GM23248 (cell line): ENCODE results near the gene CLIC4. TPM values are rescaled to one million over a fixed set of nuclear protein-coding genes. Genes with fewer than 3 reads are reported as not detected.

Experiments used
- DNase-seq: peaks from one replicate; pipeline ENCODE4 v3.0.0-alpha.2; 2015
- H2AFZ ChIP-seq: fragments of 200-600 bp; sonication (generic); 2 replicates; pipeline ENCODE4 v1.6.1; 2016; ENCODE audit warnings: antibody characterized with exemption
- H3F3A ChIP-seq: fragments of 200-600 bp; sonication (generic); 2 replicates; pipeline ENCODE4 v1.6.1; 2016; ENCODE audit warnings: mild to moderate bottlenecking, antibody characterized with exemption, mixed run types; ENCODE audit not compliant: insufficient read depth
- H3K27ac ChIP-seq: fragments of 200-600 bp; sonication (generic); 2 replicates; pipeline ENCODE4 v1.5.1; 2016; ENCODE audit warnings: mild to moderate bottlenecking
- H3K27me3 ChIP-seq: fragments of 200-600 bp; sonication (generic); replicated peaks from 2 replicates; pipeline ENCODE4 v1.6.1; 2016; ENCODE audit warnings: mild to moderate bottlenecking; ENCODE audit not compliant: insufficient read depth
- H3K36me3 ChIP-seq: fragments of 200-600 bp; sonication (generic); 2 replicates; pipeline ENCODE4 v1.6.1; 2016; ENCODE audit warnings: low read depth, mild to moderate bottlenecking
- H3K4me1 ChIP-seq: fragments of 200-600 bp; sonication (generic); 2 replicates; pipeline ENCODE4 v1.6.1; 2016; ENCODE audit warnings: mild to moderate bottlenecking; ENCODE audit not compliant: insufficient read depth
- H3K4me2 ChIP-seq: fragments of 200-600 bp; sonication (generic); one replicate; pipeline ENCODE4 v1.6.1; 2016; ENCODE audit warnings: mild to moderate bottlenecking; ENCODE audit not compliant: unreplicated experiment
- H3K4me3 ChIP-seq: fragments of 200-600 bp; sonication (generic); 2 replicates; pipeline ENCODE4 v1.5.1; 2016; ENCODE audit warnings: mild to moderate bottlenecking
- H3K79me2 ChIP-seq: fragments of 200-600 bp; sonication (generic); 2 replicates; pipeline ENCODE4 v1.6.1; 2016; ENCODE audit warnings: mild to moderate bottlenecking; ENCODE audit not compliant: insufficient read depth
- H3K9ac ChIP-seq: fragments of 200-600 bp; sonication (generic); 2 replicates; pipeline ENCODE4 v1.6.1; 2016; ENCODE audit warnings: mild to moderate bottlenecking
- H3K9me2 ChIP-seq: fragments of 200-600 bp; sonication (generic); 2 replicates; pipeline ENCODE4 v1.6.1; 2016; ENCODE audit warnings: mixed run types, mild to moderate bottlenecking, moderate library complexity; ENCODE audit not compliant: insufficient read depth
- H3K9me3 ChIP-seq: fragments of 200-600 bp; sonication (generic); one replicate; pipeline ENCODE4 v1.6.1; 2017; ENCODE audit warnings: low read depth
- H4K20me1 ChIP-seq: fragments of 200-600 bp; sonication (generic); 2 replicates; pipeline ENCODE4 v1.6.0; 2016; ENCODE audit not compliant: insufficient read depth
- EZH2 ChIP-seq: fragments of 200-600 bp; sonication (generic); IDR thresholded peaks from 2 replicates; pipeline ENCODE4 v1.6.1; 2018; ENCODE audit warnings: antibody characterized with exemption, mild to moderate bottlenecking; ENCODE audit not compliant: insufficient read depth, poor library complexity, severe bottlenecking
- EZH2phosphoT487 ChIP-seq: fragments of 200-600 bp; sonication (generic); IDR thresholded peaks from 2 replicates; pipeline ENCODE4 v1.6.1; 2018; ENCODE audit warnings: antibody characterized with exemption, moderate library complexity, mild to moderate bottlenecking, low read depth; ENCODE audit not compliant: insufficient read depth
- WGBS, 2 experiments: methylation state at CpG; one replicate each; pipeline ENCODE4 v1.1.6; 2015 to 2017; ENCODE audit warnings: low lambda C conversion rate in 2 of 2, low coverage in 1 of 2; ENCODE audit errors: missing lambda C conversion rate in 2 of 2; 5-methylcytosine and 5-hydroxymethylcytosine counted together
- in situ Hi-C: fragments of 300-500 bp; cut with MboI; formaldehyde crosslinking; loops from 2 replicates; pipeline ENCODE4 v1.15.0; 2020
- polyA plus RNA-seq: library from polyadenylated mRNA; unstranded; fragments of >200 nt; fragmentation: Nextera tagmentation; extraction: Ambion mirVana; gene quantifications from 2 replicates; pipeline ENCODE4 v1.2.1, GENCODE V29; 2016
- total RNA-seq: library from RNA; depleted of rRNA; stranded (reverse); fragments of >200 nt; shearing (Covaris generic); gene quantifications from 2 replicates; pipeline ENCODE4 v1.2.3, GENCODE V29; 2014

Gene CLIC4
- total and polyA plus RNA-seq, 2 experiments from 2014 or later, result 1,380 to 1,665 TPM

DNA sequence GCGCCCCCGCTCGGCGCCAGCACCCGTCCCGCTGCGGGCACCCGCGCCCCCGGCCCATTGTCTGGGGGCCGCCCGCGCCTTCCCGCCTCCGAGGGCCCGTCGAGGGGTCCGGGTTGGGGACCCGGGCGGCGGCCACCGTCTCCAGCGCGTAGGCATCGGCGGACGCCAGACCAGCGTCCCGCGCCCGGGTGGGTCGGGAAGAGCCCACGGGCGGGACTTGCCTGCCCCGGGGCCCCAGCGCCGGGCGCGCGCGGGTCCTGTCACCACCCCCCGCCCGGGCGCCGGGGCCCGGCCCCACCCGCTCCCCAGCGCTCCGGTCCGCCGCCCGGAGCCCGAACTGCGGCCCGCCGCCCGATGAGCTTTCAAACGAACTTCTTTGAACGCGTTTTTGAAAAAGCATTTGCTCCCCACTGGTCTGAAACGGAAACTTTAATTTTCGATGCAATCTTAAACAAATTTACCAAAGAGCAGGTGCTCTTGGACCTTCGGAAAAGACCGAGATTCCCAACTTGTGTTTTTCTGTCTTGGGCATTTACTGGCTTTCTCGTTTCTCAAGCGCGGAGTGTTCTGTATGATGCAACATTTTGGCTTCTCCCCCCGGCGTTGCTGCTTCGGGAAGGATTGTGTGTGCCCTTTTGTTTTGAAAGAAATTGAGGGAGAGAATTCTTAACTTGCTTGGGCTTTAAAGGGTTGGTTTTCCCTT is 615 bp downstream of the CLIC4 start:
- 0% methylated on average over 27 to 57 of the region's 70 CpGs for WGBS, 2 experiments
- Histone ChIP-seq H3K4me3 (peak overlapping the region; percentile 99), H3K9me3 (no peaks in the 10 kb centered on the region), H3K4me1 (peaks cover 53% of the 10 kb centered on the region), H3K27ac (peak overlapping the region; percentile 97), H4K20me1 (peaks cover 31% of the 10 kb centered on the region; the same call in 1 of the 2 replicates), H3K36me3 (peaks cover 9% of the 10 kb centered on the region), H3K4me2 (peak overlapping the region; percentile 97), H3K9ac (peak overlapping the region; percentile 95), H2AFZ (no peak overlapping the region), H3K79me2 (peaks cover 55% of the 10 kb centered on the region), H3K27me3 (no peaks in the 10 kb centered on the region), H3K9me2 (no peaks in the 10 kb centered on the region), H3F3A (peaks cover 70% of the 10 kb centered on the region)
- in situ Hi-C loops, result no loop called here
- DNase-seq, result peak; percentile 80
- TF ChIP-seq EZH2, result no peak

DNA sequence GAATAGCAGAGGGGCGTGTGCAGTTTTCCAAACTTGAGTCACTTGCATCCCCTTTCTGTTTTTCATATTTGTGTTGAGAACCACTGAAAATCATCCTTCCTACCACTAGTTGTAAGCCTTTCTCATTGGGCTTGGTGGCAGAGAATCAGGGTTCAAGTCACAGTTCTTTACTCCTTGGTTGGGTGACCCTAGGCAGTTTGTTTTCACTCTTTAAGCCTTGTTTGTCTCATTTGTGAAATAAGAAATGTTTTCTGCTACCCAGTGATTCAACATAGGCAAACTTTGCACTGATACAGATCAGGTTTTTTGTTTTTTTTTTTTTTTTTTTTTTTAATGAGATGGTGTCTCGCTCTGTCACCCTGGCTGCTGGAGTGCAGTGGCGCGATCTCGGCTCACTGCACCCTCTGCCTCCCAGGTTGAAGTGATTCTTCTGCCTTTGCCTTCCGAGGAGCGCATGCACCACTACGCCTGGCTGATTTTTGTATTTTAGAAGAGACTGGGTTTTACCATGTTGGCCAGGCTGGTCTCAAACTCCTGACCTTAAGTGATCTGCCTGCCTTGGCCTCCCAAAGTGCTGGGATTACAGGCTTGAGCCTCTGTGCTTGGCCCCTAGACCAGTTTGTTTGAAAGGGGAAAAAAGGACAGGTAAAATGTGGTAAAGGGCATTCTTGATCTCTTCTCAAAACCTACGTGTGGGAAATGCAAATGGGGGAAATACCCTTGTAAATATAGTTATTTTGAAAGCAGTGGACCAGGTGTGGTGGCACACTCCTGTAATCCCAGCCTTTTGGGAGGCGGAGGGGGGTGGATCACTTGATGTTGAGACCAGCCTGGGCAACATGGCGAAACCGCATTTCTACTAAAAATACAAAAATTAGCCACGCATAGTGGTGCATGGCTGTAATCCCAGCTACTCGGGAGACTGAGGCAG is 3.2 kb downstream of the CLIC4 start:
- Histone ChIP-seq H4K20me1 (peaks cover 46% of the 10 kb centered on the region), H2AFZ (no peak overlapping the region), H3K9me2 (no peaks in the 10 kb centered on the region), H3K79me2 (peaks cover 81% of the 10 kb centered on the region), H3F3A (peaks cover 79% of the 10 kb centered on the region), H3K4me1 (peaks cover 63% of the 10 kb centered on the region), H3K4me3 (peak overlapping the region; percentile 99), H3K9ac (peak overlapping the region; percentile 95), H3K27me3 (no peaks in the 10 kb centered on the region), H3K36me3 (peaks cover 17% of the 10 kb centered on the region), H3K27ac (peak overlapping the region; percentile 97), H3K4me2 (peak overlapping the region; percentile 97), H3K9me3 (no peaks in the 10 kb centered on the region)
- no peak for TF ChIP-seq EZH2phosphoT487
- WGBS, 2 experiments, result 86 to 89% methylated on average over 14 of the region's 14 CpGs
- in situ Hi-C loops, result no loop called here
- peak; percentile 53 for DNase-seq

DNA sequence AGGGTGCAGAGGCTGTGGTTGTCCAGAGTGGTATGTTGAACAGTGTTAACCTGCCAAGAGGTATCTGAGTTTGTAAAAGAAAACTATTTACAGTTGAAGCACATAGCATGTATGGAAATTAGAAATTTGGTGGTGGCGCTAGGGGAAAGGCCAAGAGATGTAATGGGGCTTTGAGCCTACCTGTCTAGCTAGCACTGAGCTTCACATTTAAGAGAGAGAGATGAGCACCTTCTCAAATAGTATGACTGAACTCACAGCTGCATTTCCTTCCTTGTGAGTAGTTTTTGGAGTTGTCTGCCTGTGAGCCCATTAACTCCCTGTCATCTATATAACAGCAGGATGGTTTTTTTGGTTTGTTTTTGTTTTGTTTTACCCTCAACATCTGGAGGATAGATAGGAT is 4.0 kb downstream of the CLIC4 start:
- in situ Hi-C loops, result no loop called here
- Histone ChIP-seq H3K9ac (peak overlapping the region; percentile 95), H2AFZ (no peak overlapping the region), H4K20me1 (peaks cover 54% of the 10 kb centered on the region), H3K9me3 (no peaks in the 10 kb centered on the region), H3F3A (peaks cover 79% of the 10 kb centered on the region), H3K4me1 (peaks cover 63% of the 10 kb centered on the region), H3K27ac (peak overlapping the region; percentile 97), H3K36me3 (peaks cover 21% of the 10 kb centered on the region), H3K9me2 (no peaks in the 10 kb centered on the region), H3K4me2 (peak overlapping the region; percentile 97), H3K27me3 (no peaks in the 10 kb centered on the region), H3K79me2 (peaks cover 89% of the 10 kb centered on the region), H3K4me3 (peak overlapping the region; percentile 99)
- TF ChIP-seq EZH2 (no peak), EZH2phosphoT487 (no peak)
- WGBS, 2 experiments, result 100% methylated on average over 1 of the region's 1 CpG
- DNase-seq, result no peak

DNA sequence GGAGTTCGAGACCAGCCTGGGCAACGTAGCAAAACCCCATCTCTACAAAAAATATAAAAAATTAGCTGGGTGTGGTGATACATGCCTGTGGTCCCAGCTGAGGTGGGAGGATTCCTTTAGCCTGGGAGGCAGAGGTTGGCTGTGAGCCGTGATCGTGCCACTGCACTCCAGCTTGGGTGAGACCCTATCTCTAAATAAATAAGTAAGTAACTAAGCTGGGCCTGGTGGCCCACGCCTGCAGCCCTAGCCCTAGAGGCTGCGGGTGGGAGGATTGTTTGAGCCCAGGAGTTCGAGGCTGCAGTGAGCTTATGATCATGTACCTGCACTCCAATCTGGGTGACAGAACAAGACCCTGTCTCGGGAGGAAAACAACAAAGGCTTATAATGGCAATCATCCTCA is 4.6 kb downstream of the CLIC4 start:
- Histone ChIP-seq H3K79me2 (peaks cover 95% of the 10 kb centered on the region), H3K9ac (peak overlapping the region; percentile 95), H3K9me2 (no peaks in the 10 kb centered on the region), H2AFZ (no peak overlapping the region), H4K20me1 (peaks cover 59% of the 10 kb centered on the region), H3K4me3 (peak overlapping the region; percentile 99), H3K27me3 (no peaks in the 10 kb centered on the region), H3K36me3 (peaks cover 21% of the 10 kb centered on the region), H3K4me1 (peaks cover 67% of the 10 kb centered on the region), H3K9me3 (no peaks in the 10 kb centered on the region), H3K4me2 (peak overlapping the region; percentile 97), H3F3A (peaks cover 85% of the 10 kb centered on the region), H3K27ac (peak overlapping the region; percentile 97)
- 85 to 88% methylated on average over 8 of the region's 8 CpGs for WGBS, 2 experiments
- TF ChIP-seq EZH2phosphoT487 (no peak), EZH2 (no peak)
- in situ Hi-C loops, result no loop called here
- DNase-seq, result no peak
